GM03348 (cell line): ENCODE measurements around the gene ARHGAP4.

Experiments used
- DNase-seq: peaks from one replicate; pipeline ENCODE4 v3.0.0; 2012; ENCODE audit warnings: low spot score

Gene ARHGAP4

DNA sequence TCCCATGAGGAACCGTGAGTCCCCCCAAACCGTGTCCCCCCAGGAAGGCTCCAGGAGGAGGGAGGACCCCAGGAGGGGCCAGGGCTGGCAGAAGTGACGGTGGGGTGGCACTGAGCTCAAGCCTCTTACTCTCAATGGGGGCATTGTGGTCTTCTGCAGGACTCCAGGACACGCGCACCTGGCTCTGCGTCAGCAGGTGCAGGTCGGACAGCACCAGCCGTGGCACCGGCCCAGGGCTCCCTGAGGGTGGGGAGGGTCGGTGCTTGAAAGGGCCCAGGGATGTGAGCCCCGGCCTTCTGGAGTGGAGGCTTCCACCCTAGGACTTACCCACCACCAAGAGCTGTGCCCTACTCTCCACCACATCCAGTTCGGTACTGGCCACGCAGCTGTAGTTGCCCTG lies 58.4 kb downstream of the ARHGAP4 start:
- DNase-seq: no peak

DNA sequence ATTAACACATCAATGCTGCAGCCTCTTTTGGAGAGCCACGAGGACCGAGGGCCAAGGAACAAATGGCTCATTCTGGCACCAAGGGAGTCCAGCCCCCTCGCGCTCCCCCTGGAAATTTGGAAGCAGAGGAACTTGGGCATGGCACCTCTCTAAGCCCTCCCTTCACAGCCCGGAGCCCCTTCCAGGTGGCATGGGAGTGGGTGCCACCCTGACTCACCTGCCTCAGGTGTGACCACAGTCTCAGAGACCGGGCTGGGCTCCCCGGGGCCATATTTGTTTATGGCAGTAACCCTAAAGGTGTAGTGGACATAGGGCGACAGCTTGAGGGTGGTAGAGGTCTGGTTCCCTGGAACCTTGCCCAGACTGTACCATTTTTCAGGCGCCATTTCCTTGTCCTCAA lies 58.9 kb downstream of the ARHGAP4 start:
- no peak for DNase-seq

DNA sequence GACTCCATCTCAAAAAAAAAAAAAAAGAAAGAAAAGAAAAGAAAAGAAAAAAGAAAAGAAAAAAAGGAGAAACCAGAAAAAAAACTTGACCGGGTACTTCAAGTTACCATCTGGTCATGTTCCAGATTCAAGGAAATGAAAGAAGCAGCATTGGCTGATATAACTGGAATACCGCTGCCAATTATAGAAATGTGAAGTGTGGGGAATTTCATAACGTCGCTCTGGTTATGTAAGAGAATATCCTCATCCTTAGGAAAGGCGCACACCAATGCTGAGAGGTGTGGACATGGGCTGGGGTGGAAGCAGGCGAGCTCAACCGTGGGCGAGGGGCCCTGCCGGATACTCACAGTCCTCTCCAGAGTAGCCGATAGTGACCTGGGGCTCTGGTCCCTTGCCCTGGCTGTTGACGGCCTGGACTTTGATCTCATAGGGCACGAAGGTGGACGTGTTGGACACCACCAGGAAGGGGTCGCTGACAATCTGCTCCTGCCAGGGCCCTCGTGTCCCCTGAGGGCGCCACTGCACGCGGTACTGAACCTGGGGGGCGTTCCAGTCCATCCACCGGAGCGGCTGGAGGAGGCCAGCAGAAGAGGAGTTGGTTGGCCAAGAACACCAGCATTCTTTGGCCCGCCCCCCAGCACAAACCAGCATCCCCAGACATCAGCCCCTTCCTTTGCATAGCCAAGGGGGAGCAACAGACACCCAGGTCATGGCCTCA lies 59.6 kb downstream of the ARHGAP4 start:
- DNase-seq: no peak

DNA sequence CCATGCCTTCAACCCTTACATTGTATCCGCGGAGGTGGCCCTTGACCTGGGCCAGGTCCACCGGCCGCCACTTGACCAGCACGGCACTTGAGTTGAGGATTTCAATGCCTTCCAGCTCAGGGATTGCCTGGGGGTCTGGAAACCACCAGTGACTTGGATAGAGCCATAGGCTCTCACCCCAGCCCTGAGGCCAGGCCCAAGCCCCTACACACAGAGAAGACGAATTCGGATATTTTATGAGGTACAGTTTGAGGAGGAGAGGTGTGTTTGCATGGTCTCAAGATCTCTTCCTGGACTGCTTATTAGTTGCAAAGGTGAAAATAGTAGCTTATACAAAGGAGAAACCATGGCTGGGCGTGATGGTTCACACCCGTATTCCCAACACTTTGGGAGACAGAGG lies 60.4 kb downstream of the ARHGAP4 start:
- no peak for DNase-seq

DNA sequence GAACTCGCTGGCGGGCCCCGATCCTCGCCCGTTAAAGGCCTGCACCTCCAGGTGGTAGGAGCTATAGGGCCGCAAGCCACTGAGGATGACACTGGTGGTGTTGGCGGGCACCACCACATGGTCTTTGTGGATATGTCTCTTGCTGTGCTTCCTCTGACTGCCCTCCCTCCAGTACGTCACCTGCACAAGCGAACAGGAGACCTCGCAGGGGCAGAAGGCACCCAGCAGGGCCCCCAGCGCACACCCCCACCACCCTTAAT lies 60.8 kb downstream of the ARHGAP4 start:
- no peak for DNase-seq

DNA sequence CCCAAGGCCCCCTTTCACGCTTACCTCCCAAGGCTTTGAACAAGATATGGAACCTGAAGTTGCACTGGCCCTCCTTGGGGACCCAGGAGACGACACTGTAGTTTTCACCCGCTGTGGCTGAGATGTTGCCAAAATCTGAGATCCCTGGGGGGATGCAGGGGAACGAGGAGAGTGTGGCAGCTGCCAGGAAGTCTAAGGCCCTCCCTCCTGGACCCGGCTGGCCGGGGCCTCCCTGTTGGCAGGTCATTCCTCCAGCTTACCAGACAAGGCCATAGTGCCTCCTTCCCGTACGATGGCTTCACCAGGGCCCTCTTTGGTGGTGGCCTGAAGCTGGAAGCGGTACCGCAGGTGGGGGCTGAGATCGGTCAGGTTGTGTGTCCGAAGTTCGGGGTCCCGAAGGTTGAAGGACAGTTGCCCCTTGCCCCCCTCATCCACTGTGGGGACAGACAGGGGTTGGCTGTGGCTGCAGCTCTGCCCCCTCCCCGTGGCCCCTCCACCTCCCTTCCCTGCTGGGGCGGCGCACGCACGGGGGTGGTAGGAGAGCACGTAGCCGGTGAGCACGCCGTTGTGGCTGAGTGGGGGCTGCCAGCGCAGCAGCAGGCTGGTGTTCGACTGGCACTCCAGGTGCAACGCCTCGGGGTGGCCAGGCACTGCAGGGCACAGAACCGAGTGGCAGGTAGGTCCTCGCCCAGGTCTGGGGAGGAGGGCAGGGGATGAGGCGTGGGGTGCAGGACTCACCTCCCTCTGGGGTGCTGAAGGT lies 61.3 kb downstream of the ARHGAP4 start:
- no peak for DNase-seq

DNA sequence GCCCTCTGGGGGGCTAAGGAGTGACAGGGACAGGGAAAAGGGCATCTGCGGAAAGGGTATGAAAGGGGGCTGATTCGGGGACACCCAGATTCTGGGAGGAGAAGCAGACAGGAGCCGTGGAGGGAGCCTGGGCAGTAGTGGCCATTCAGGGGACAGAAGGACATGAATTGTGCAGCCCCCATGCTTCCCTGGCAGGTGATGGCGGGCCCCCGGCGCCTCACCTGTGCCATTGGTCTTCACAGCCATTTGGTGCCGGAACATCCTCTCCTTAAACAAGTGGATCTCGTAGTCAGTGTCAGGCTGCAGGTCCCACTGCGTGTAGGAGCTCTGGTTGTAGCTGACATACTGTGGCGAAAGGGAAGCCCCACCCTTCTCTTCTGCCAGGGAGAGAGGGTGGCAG lies 62.0 kb downstream of the ARHGAP4 start:
- DNase-seq: no peak

DNA sequence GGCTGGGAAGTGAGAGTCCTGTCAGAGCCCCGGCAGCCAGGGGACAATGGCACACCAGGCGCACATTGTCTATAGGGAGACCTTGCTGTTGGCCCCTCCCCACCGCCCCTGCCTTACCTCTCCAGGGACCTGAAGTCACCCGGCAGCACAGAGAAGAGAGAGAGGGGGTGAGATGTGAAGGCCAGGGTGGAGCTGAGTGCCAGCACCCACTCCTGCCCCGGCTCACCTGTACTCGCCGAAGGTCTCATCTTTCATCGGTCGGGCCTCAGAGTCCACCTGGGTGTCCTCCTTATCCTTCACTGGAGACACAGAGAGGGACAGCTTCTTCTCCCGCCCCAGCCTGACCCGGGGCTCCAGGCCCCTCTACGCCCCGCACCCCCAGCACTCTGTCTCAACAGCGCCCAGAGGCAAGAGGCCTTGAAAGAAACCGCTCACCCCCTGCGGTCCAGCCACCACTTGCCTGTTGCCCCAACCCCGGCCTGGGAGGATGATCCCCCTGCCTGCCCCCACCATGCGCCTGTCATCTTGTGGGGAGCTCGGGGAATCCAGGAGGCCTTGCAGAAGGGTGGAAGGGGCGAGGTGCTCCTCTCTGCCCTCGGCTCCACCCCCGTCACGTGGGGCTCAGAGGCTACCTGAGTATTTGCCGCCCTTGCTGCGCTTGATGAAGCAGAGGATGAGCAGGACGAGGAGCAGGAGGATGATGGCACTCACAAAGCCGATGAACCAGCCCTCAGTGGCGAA lies 62.6 kb downstream of the ARHGAP4 start:
- DNase-seq: no peak

DNA sequence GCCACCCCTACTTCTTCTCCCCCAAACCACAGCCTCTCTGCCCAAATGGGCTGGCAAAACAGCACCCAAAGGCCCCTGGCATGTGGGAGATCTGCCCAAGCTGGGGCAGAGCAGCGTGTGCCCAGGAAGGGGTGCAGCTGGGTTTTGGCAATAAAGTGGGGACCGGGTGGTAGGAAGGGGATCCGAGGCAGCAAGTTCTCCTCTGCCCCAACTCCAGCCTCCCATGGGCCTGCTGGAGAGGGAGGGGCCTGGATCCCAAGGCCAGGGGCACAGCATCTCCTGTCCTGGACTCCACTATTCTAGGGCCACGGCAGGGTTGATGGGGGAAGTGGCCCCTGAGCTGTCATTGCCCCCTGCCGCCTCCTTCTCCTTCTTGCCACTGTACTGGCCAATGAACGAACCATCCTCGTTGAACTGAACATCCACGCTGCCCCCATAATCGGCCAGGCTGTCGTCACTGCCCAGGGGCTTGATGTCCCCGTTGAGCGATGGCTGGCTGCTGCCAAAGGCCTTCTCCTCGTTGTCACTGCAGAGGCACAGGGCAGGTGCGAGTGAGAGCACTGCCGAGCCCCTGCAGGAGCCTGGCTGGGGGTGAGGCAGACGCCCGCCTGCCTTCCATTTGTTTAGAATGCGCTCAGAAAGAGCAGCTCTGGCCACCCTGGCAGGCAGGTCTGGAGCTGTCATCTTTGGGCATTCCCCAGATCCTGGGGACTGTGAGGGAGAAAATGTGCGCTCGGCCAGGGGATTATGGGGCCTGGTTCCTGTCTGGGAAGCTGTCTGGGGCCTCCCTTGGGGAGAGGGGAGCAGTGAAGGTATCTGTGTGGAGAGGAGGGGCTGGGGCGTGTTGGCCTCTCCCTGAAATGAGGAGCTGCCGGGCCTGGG lies 63.5 kb downstream of the ARHGAP4 start:
- DNase-seq: no peak

DNA sequence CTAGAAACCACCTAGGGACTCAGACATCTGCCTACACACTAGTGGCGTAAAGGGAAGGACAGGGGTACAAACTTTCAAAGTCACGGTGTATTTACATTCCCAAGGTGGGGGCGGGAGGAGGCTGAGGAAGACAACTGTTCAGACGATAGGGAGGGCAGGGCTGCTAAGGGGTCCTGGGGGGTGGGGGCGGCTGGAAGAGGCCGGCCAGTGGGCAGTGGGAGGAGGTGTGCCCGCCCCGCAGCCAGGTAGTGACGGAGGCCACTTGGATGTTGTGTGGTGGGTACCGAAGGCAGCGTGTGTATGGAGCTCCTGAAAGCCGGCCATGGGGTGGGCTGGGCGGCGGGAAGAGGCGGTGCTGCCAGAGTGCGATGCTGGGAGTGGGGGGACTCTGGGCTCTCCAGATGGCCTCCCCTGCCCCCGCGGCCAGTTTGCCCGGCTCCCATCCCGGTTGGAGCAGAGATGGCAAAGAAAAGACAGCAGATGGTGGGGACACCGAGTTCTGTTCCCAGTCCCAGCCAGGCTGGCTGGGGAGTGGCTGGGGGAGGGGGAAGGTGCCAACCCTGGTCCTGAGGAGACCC lies 64.2 kb downstream of the ARHGAP4 start:
- no peak for DNase-seq

DNA sequence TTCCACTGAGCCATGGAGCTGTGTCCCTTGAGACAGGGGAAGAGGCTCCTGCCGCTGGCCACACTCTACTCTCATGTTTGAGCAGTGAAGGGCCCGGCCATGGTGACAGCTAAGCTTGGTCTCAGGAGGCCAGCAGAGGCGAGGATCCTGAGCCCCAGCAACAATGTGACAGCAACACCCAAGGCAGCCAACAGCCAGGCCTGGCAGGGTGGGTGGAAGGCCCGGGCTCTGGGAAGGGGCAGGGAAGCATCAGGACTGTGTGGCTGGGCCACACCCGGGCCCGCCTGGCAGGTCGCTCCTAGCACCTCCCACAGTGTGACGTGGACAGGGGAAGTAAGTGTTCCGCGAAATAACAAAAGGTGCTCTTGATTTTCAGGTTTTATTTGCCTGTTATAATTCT lies 64.9 kb downstream of the ARHGAP4 start:
- no peak for DNase-seq
